K562 (cell line): Measurements from ENCODE around the gene CTSZ. TPM values are rescaled to one million over a fixed set of nuclear protein-coding genes. Genes with fewer than 3 reads are reported as not detected.

Experiments
- ATAC-seq: fragments of 200-7000 bp; cut with Tn5 transposase; 3 replicates; pipeline ENCODE4 v1.9.1; 2020; ENCODE audit warnings: moderate library complexity
- BruUV-seq: library from RNA; stranded (reverse); fragments of 400-500 nt; replicated peaks from 2 replicates; lab custom pipeline; 2021; lab: Mats Ljungman, UMichigan
- CTCF ChIA-PET: fragments of 300-600 bp; formaldehyde crosslinking; extraction: SDS; loops from one replicate; lab custom pipeline; 2021; ENCODE audit warnings: low intra/inter-chr PET ratio; lab: Yijun Ruan, JAX
- POLR2A ChIA-PET: fragments of 300-600, 350-650 bp; sonication (Branson Sonifier 250); formaldehyde crosslinking; extraction: SDS; loops from one replicate; lab custom pipeline; 2021; ENCODE audit warnings: antibody characterized with exemption, inconsistent platforms; lab: Yijun Ruan, JAX
- DNase-seq, 4 experiments: peaks; one replicate each; pipeline versions ENCODE4 v3.0.0 to v3.0.0-alpha.2; 2011 to 2018; ENCODE audit warnings: low spot score in 3 of 4, mixed read lengths in 3 of 4; ENCODE audit errors: extremely low read depth in 1 of 4
- FAIRE-seq: peaks from 2 replicates; lab custom pipeline; 2011; peaks lifted over from hg19 to GRCh38; lab: Jason Lieb, UNC
- H2AFZ ChIP-seq: 2 replicates; pipeline ENCODE4 v1.6.0; 2011; ENCODE audit warnings: low read depth, low read length, control low read depth, inconsistent platforms
- H3K27ac ChIP-seq: fragments of 200-600 bp; 3 replicates; pipeline ENCODE4 v1.8.0; 2011; ENCODE audit warnings: low read depth, mild to moderate bottlenecking, control low read depth, inconsistent platforms, low read length, moderate library complexity, mixed read lengths; ENCODE audit errors: extremely low read depth
- H3K27me3 ChIP-seq, 2 experiments: fragments of 300-600 bp in 1 of 2; 2 replicates in 1 of 2; 3 replicates in 1 of 2; pipeline versions ENCODE4 v1.6.0 to v1.8.0; 2011; ENCODE audit warnings: inconsistent platforms in 2 of 2, low read length in 2 of 2, mild to moderate bottlenecking in 1 of 2, mixed read lengths in 1 of 2, moderate library complexity in 1 of 2; ENCODE audit not compliant: control insufficient read depth in 2 of 2, insufficient read depth in 2 of 2
- H3K36me3 ChIP-seq: fragments of 300-600 bp; 3 replicates; pipeline ENCODE4 v1.8.0; 2011; ENCODE audit warnings: mild to moderate bottlenecking, low read length, inconsistent platforms; ENCODE audit not compliant: control insufficient read depth, insufficient read depth
- H3K4me1 ChIP-seq, 2 experiments: fragments of 200-600 bp in 1 of 2; replicated peaks in 1 of 2; 2 replicates in 1 of 2; 3 replicates in 1 of 2; pipeline versions ENCODE4 v1.5.1 to v1.8.0; 2011; ENCODE audit warnings: inconsistent platforms in 2 of 2, low read length in 2 of 2, mild to moderate bottlenecking in 1 of 2, mixed read lengths in 1 of 2, moderate library complexity in 1 of 2; ENCODE audit not compliant: control insufficient read depth in 2 of 2, insufficient read depth in 2 of 2
- H3K4me2 ChIP-seq: 2 replicates; pipeline ENCODE4 v1.6.1; 2011; ENCODE audit warnings: low read length, control low read depth, inconsistent platforms, mixed read lengths; ENCODE audit not compliant: insufficient read depth
- H3K4me3 ChIP-seq: fragments of 200-600 bp; sonication (generic), shearing (Covaris generic); 2 replicates; pipeline ENCODE4 v1.5.1; 2016; ENCODE audit warnings: control low read depth, inconsistent platforms
- H3K79me2 ChIP-seq: fragments of 200-600 bp; 3 replicates; pipeline ENCODE4 v1.8.0; 2011; ENCODE audit warnings: low read length, inconsistent platforms; ENCODE audit not compliant: control insufficient read depth, insufficient read depth
- H3K9ac ChIP-seq, 2 experiments: 2 replicates each; pipeline versions ENCODE4 v1.6.0 to v1.6.1; 2011; ENCODE audit warnings: low read depth in 2 of 2, low read length in 2 of 2, control low read depth in 1 of 2, inconsistent platforms in 1 of 2, mild to moderate bottlenecking in 1 of 2, mixed read lengths in 1 of 2; ENCODE audit not compliant: insufficient read depth in 1 of 2
- H3K9me1 ChIP-seq: one replicate; pipeline ENCODE4 v1.6.0; 2011; ENCODE audit warnings: inconsistent platforms, mild to moderate bottlenecking, low read length, moderate library complexity; ENCODE audit not compliant: control insufficient read depth, insufficient read depth
- H3K9me3 ChIP-seq: replicated peaks from 2 replicates; pipeline ENCODE4 v1.5.1; 2011; ENCODE audit warnings: low read depth, low read length, inconsistent platforms; ENCODE audit not compliant: control insufficient read depth, insufficient read depth
- H4K20me1 ChIP-seq: replicated peaks from 2 replicates; pipeline ENCODE4 v1.6.1; 2011; ENCODE audit warnings: low read length, inconsistent platforms, mixed read lengths; ENCODE audit not compliant: control insufficient read depth, insufficient read depth
- BCOR ChIP-seq: fragments of 450-650 bp; IDR thresholded peaks from 2 replicates; pipeline ENCODE4 v1.6.1; 2016
- ETS1 ChIP-seq: conservative IDR thresholded peaks from 2 replicates; pipeline ENCODE4 v1.6.1; 2011; ENCODE audit warnings: low read depth, mild to moderate bottlenecking, low read length; ENCODE audit not compliant: control insufficient read depth
- GMEB1 ChIP-seq: fragments of 250-450 bp; sonication (Bioruptor Pico); IDR thresholded peaks from 2 replicates; pipeline ENCODE4 v1.4.0; 2020; ENCODE audit warnings: mild to moderate bottlenecking
- LEF1 ChIP-seq: fragments of 450-650 bp; IDR thresholded peaks from 2 replicates; pipeline ENCODE4 v1.6.1; 2016; ENCODE audit warnings: mild to moderate bottlenecking
- MAZ ChIP-seq, 2 experiments: fragments of 450-650 bp in 1 of 2; sonication (generic) in 1 of 2; formaldehyde crosslinking; IDR thresholded peaks in 1 of 2; conservative IDR thresholded peaks in 1 of 2; 2 replicates each; pipeline versions ENCODE4 v1.4.0 to v1.5.0; 2020; ENCODE audit warnings: mild to moderate bottlenecking in 1 of 2, missing genetic modification reagents in 1 of 2
- MBD1 ChIP-seq: fragments of 250-450 bp; sonication (Bioruptor Pico); IDR thresholded peaks from 2 replicates; pipeline ENCODE4 v1.8.0; 2022; ENCODE audit warnings: inconsistent platforms
- MEIS2 ChIP-seq: fragments of 450-650 bp; IDR thresholded peaks from 2 replicates; pipeline ENCODE4 v1.6.1; 2014; ENCODE audit warnings: mild to moderate bottlenecking; ENCODE audit not compliant: partially characterized antibody
- MTA2 ChIP-seq: fragments of 450-650 bp; IDR thresholded peaks from 2 replicates; pipeline ENCODE4 v1.6.1; 2016; ENCODE audit warnings: low read depth
- POLR2B ChIP-seq: fragments of 450-650 bp; IDR thresholded peaks from 2 replicates; pipeline ENCODE4 v1.6.1; 2018; ENCODE audit warnings: low read depth; ENCODE audit not compliant: partially characterized antibody
- POLR3A ChIP-seq: IDR thresholded peaks from 2 replicates; pipeline ENCODE4 v1.6.1; 2011; ENCODE audit warnings: borderline replicate concordance, mild to moderate bottlenecking, moderate library complexity; ENCODE audit not compliant: insufficient read length, insufficient read depth; ENCODE audit errors: extremely low read depth
- SAFB2 ChIP-seq: fragments of 200-400 bp; formaldehyde crosslinking; IDR thresholded peaks from 2 replicates; pipeline ENCODE4 v1.6.1; 2018; ENCODE audit warnings: borderline replicate concordance, low read length, low read depth, moderate library complexity; ENCODE audit not compliant: severe bottlenecking
- SAP30 ChIP-seq: fragments of 200-600 bp; sonication (generic); IDR thresholded peaks from 2 replicates; pipeline ENCODE4 v1.6.1; 2012; ENCODE audit warnings: borderline replicate concordance, low read depth, mild to moderate bottlenecking, moderate library complexity, low read length, control low read depth, inconsistent platforms; ENCODE audit not compliant: insufficient read depth, poor library complexity, severe bottlenecking
- ZNF140 ChIP-seq: fragments of 250-450 bp; sonication (Bioruptor Pico); IDR thresholded peaks from 2 replicates; pipeline ENCODE4 v1.8.0; 2021; ENCODE audit warnings: moderate library complexity, mild to moderate bottlenecking, inconsistent platforms
- ZNF146 ChIP-seq: IDR thresholded peaks from one replicate; pipeline ENCODE4 v1.6.1; 2018; ENCODE audit warnings: missing compliant biosample characterization; ENCODE audit not compliant: unreplicated experiment
- ZNF408 ChIP-seq: fragments of 250-450 bp; sonication (Bioruptor Pico); IDR thresholded peaks from 2 replicates; pipeline ENCODE4 v1.4.0; 2020; ENCODE audit warnings: low read depth, mild to moderate bottlenecking, moderate library complexity
- WGBS: fragments of 100-300 bp; shearing (Covaris generic); methylation state at CpG from one replicate; pipeline ENCODE4 v1.1.6; 2016; ENCODE audit warnings: low coverage, mixed read lengths; ENCODE audit not compliant: insufficient coverage; ENCODE audit errors: missing lambda C conversion rate; 5-methylcytosine and 5-hydroxymethylcytosine counted together
- in situ Hi-C: fragments of 300-500 bp; cut with MboI; formaldehyde crosslinking; loops from 4 replicates; pipeline ENCODE4 v1.15.0; 2018; ENCODE audit warnings: inconsistent platforms, mixed read lengths
- intact Hi-C: fragments of 100-400 bp; cut with micrococcal nuclease; formaldehyde crosslinking; loops from 2 replicates; pipeline ENCODE4 v1.14.2; 2022
- polyA plus RNA-seq, 8 experiments: library from polyadenylated mRNA; depleted of rRNA in 4 of 8; stranded (reverse) in 5 of 8; unstranded in 3 of 8; fragments of >200 nt; fragmentation: Nextera tagmentation in 2 of 8; fragmentation: Illumina TruSeq in 1 of 8; extraction: Ambion mirVana in 2 of 8; extraction: Trizol in 1 of 8; gene quantifications; 2 replicates each; pipeline versions ENCODE4 v1.2.1 to v1.2.3, GENCODE V29; 2011 to 2014; ENCODE audit warnings: inconsistent platforms in 1 of 8, missing spikeins in 1 of 8
- total RNA-seq, 7 experiments: library from RNA; depleted of rRNA in 6 of 7; stranded (reverse); fragments of >200 nt in 6 of 7; fragmentation: Illumina TruSeq in 2 of 7; extraction: Trizol in 2 of 7; gene quantifications; 2 replicates each; pipeline versions ENCODE4 v1.2.1 to v1.2.3, GENCODE V29; 2011 to 2021; ENCODE audit warnings: low replicate concordance in 1 of 7

The CTSZ gene
- total and polyA plus RNA-seq, 9 of the 15 experiments (the other 6 are each of a cell fraction or from before 2014, with no cell fraction given) = 1.6 to 143 (median 82.8) TPM

GRCh38 chr20:58959652-58960051 is 47.4 kb downstream of the CTSZ start:
- no peak overlapping the region for H3K9ac ChIP-seq
- ChIA-PET CTCF (no interaction called here), POLR2A (interaction anchor here (0.6 to 3.1 kb wide), 5 partner anchors 9 to 62 kb away, joined by 3 to 17 read pairs (median 6); no protein-coding TSS in a partner anchor)
- H2AFZ ChIP-seq = no peak overlapping the region
- no peak for TF ChIP-seq ETS1
- no peak for TF ChIP-seq MTA2
- no peak for TF ChIP-seq ZNF140
- TF ChIP-seq MAZ (CRISPR knock-in tag; conservative IDR thresholded peaks at IDR 0.05 in 1 of 2, IDR thresholded peaks at IDR 0.05 in 1 of 2) = no peak
- TF ChIP-seq MBD1 (CRISPR knock-in tag) = no peak
- TF ChIP-seq SAFB2 = no peak
- TF ChIP-seq POLR2B = no peak
- no peak for TF ChIP-seq BCOR
- TF ChIP-seq ZNF408 (CRISPR knock-in tag) = no peak
- TF ChIP-seq SAP30 = no peak
- no peak for TF ChIP-seq LEF1
- no peak for TF ChIP-seq GMEB1
- no peak for TF ChIP-seq ZNF146
- no peak for TF ChIP-seq MEIS2
- TF ChIP-seq POLR3A = no peak
- DNase-seq = no peak
- no peak overlapping the region; the same call in 1 of the 2 replicates for H3K4me2 ChIP-seq
- H3K27me3 ChIP-seq = peaks cover 15 to 17% of the 10 kb centered on the region in 2 experiments
- in situ Hi-C loops (no loop called here), intact Hi-C loops (no loop called here)
- no peaks in the 10 kb centered on the region for H3K9me1 ChIP-seq
- H3K4me3 ChIP-seq = no peak overlapping the region
- H3K79me2 ChIP-seq = no peaks in the 10 kb centered on the region
- no peak for FAIRE-seq
- H3K9me3 ChIP-seq = no peaks in the 10 kb centered on the region
- 2% methylated on average over 6 of the region's 6 CpGs for WGBS
- H3K36me3 ChIP-seq = no peaks in the 10 kb centered on the region
- ATAC-seq = peak; percentile 45
- BruUV-seq = no TSS peak
- no peak overlapping the region for H3K27ac ChIP-seq
- H4K20me1 ChIP-seq = no peaks in the 10 kb centered on the region
- no peaks in the 10 kb centered on the region for H3K4me1 ChIP-seq
